HCT116 (cell line): ENCODE measurements around the gene CATSPERE. TPM values are rescaled to one million over a fixed set of nuclear protein-coding genes. Genes with fewer than 3 reads are reported as not detected.
"Not testable (repeated sequence)": the region's sequence is repeated elsewhere in the genome, so short reads cannot be mapped to it uniquely, and the experiment has no call there.

Source experiments
- ATAC-seq: fragments of 200-7000 bp; cut with Tn5 transposase; 2 replicates; pipeline ENCODE4 v1.9.1; 2020; ENCODE audit warnings: mild to moderate bottlenecking, moderate library complexity
- BruUV-seq: library from RNA; stranded (reverse); fragments of 400-500 nt; replicated peaks from 2 replicates; lab custom pipeline; 2021; lab: Mats Ljungman, UMichigan
- CTCF ChIA-PET: fragments of 300-600 bp; sonication (Branson Sonifier 250); formaldehyde crosslinking; loops from one replicate; lab custom pipeline; 2021; ENCODE audit warnings: antibody characterized with exemption; lab: Charles Lee
- POLR2A ChIA-PET: fragments of 300-600, 350-600 bp; sonication (Branson Sonifier 250); formaldehyde crosslinking; loops from one replicate; lab custom pipeline; 2021; ENCODE audit warnings: antibody characterized with exemption; lab: Charles Lee
- RAD21 ChIA-PET, 2 experiments: fragments of 300-600 bp; sonication (Branson Sonifier 250); formaldehyde crosslinking; loops; one replicate each; lab custom pipeline; 2023; ENCODE audit warnings: low total read pairs in 2 of 2; ENCODE audit not compliant: uncharacterized antibody in 2 of 2, unreplicated experiment in 2 of 2, low non-redundant PET in 1 of 2; lab: Charles Lee
- DNase-seq: peaks from one replicate; pipeline ENCODE4 v3.0.0-alpha.2; 2010; ENCODE audit warnings: low read depth, low spot score
- H2AFZ ChIP-seq: fragments of 200-600 bp; shearing (Covaris generic), sonication (generic); 2 replicates; pipeline ENCODE4 v1.6.1; 2017; ENCODE audit warnings: low read depth, mixed run types, mixed read lengths, antibody characterized with exemption, low read length; ENCODE audit not compliant: poor library complexity, severe bottlenecking
- H3K27ac ChIP-seq: 2 replicates; pipeline ENCODE4 v1.5.1; 2012; ENCODE audit warnings: low read depth, low read length
- H3K27me3 ChIP-seq: fragments of 200-600 bp; sonication (generic); 2 replicates; pipeline ENCODE4 v1.6.1; 2016; ENCODE audit warnings: mixed run types, low read length, mixed read lengths; ENCODE audit not compliant: insufficient read depth
- H3K36me3 ChIP-seq, 2 experiments: fragments of 200-500 bp in 1 of 2; fragments of 200-600 bp in 1 of 2; sonication (Bioruptor generic) in 1 of 2; sonication (generic) in 1 of 2; 2 replicates each; pipeline versions ENCODE4 v1.5.1 to v1.6.1; 2014 to 2016; ENCODE audit warnings: low read length in 2 of 2, inconsistent platforms in 1 of 2, mixed read lengths in 1 of 2, mixed run types in 1 of 2; ENCODE audit not compliant: insufficient read depth in 2 of 2, control insufficient read depth in 1 of 2
- H3K4me1 ChIP-seq, 2 experiments: fragments of 200-600 bp in 1 of 2; sonication (generic) in 1 of 2; 2 replicates each; pipeline versions ENCODE4 v1.5.1 to v1.6.1; 2012 to 2017; ENCODE audit warnings: low read length in 2 of 2, inconsistent platforms in 1 of 2, mild to moderate bottlenecking in 1 of 2, mixed read lengths in 1 of 2, mixed run types in 1 of 2, moderate library complexity in 1 of 2; ENCODE audit not compliant: insufficient read depth in 2 of 2, control insufficient read depth in 1 of 2
- H3K4me2 ChIP-seq: fragments of 200-600 bp; sonication (generic); 2 replicates; pipeline ENCODE4 v1.6.1; 2017; ENCODE audit warnings: mixed run types, low read length, mixed read lengths
- H3K4me3 ChIP-seq, 2 experiments: fragments of 200-600 bp in 1 of 2; sonication (generic) in 1 of 2; replicated peaks in 1 of 2; 2 replicates each; pipeline ENCODE4 v1.5.1; 2011 to 2016; ENCODE audit warnings: low read length in 2 of 2, control low read depth in 1 of 2, low read depth in 1 of 2, mild to moderate bottlenecking in 1 of 2, mixed read lengths in 1 of 2, mixed run types in 1 of 2
- H3K79me2 ChIP-seq: fragments of 200-600 bp; sonication (generic); 2 replicates; pipeline ENCODE4 v1.6.1; 2017; ENCODE audit warnings: mild to moderate bottlenecking, mixed run types, low read length, moderate library complexity, mixed read lengths; ENCODE audit not compliant: insufficient read depth
- H3K9ac ChIP-seq: fragments of 200-600 bp; sonication (generic); 2 replicates; pipeline ENCODE4 v1.6.1; 2016; ENCODE audit warnings: low read length, mixed read lengths
- H3K9me2 ChIP-seq: fragments of 200-600 bp; sonication (generic), shearing (Covaris generic); 2 replicates; pipeline ENCODE4 v1.6.1; 2017; ENCODE audit warnings: mixed run types, mild to moderate bottlenecking, moderate library complexity; ENCODE audit not compliant: insufficient read depth
- H3K9me3 ChIP-seq, 2 experiments: fragments of 200-500 bp in 1 of 2; fragments of 200-600 bp in 1 of 2; sonication (Bioruptor generic) in 1 of 2; sonication (generic) in 1 of 2; 2 replicates each; pipeline ENCODE4 v1.6.1; 2014 to 2017; ENCODE audit warnings: low read length in 2 of 2, mixed read lengths in 2 of 2, inconsistent platforms in 1 of 2, low read depth in 1 of 2, mild to moderate bottlenecking in 1 of 2, mixed run types in 1 of 2, moderate library complexity in 1 of 2; ENCODE audit not compliant: control insufficient read depth in 1 of 2, insufficient read depth in 1 of 2
- H4K20me1 ChIP-seq: fragments of 200-600 bp; sonication (generic), shearing (Covaris generic); 2 replicates; pipeline ENCODE4 v1.6.1; 2017; ENCODE audit warnings: mixed run types, mild to moderate bottlenecking, moderate library complexity; ENCODE audit not compliant: insufficient read depth
- RAD21 ChIP-seq: IDR thresholded peaks from 2 replicates; pipeline ENCODE4 v1.6.1; 2012; ENCODE audit warnings: low read depth, mild to moderate bottlenecking
- intact Hi-C: fragments of 100-400 bp; cut with micrococcal nuclease; formaldehyde crosslinking; loops from 2 replicates; pipeline ENCODE4 v1.10.0; 2022
- total RNA-seq: library from RNA; stranded (reverse); gene quantifications from one replicate; pipeline ENCODE4 v1.2.1, GENCODE V29; 2021; ENCODE audit not compliant: unreplicated experiment

Gene CATSPERE
- total RNA-seq, 1 experiment from 2014 or later, result 0.34 TPM

DNA sequence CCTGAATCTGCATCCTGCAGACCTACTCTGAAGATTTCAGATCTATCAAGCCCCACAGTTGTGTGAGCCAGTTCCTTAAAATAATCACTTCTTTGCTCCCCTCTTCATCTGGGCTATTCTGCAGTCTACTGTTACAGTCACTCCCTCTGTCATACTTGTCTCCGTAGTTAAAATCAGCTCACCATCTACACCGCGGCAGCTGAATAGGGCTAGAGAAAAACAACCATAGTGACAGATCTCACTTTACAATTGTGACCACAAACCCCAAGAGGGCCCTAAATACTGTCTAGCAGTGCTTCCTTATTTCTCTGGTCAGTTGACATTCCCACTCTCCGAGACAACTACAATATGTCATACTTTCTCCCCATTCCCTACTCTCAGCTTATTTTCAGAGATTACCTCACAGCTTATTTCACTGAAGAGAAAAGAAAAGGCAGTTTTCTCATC lies 204.7 kb downstream of the CATSPERE start:
- RAD21 ChIA-PET, result no interaction called here
- no TSS peak for BruUV-seq
- DNase-seq (no peak), ATAC-seq (no peak)
- Histone ChIP-seq H3K9ac (no peak overlapping the region), H3K4me1 (no peaks in the 10 kb centered on the region), H4K20me1 (no peaks in the 10 kb centered on the region), H2AFZ (no peak overlapping the region), H3K79me2 (peaks cover 70% of the 10 kb centered on the region), H3K27me3 (no peaks in the 10 kb centered on the region), H3K9me2 (no peaks in the 10 kb centered on the region), H3K36me3 (peaks cover 0 to 4% of the 10 kb centered on the region in 2 experiments; a peak in 1 of 4 replicates), H3K9me3 (no peaks in the 10 kb centered on the region; a peak in 1 of 4 replicates), H3K4me3 (no peak overlapping the region), H3K4me2 (no peak overlapping the region), H3K27ac (no peak overlapping the region)
- CTCF ChIA-PET, result no interaction called here
- TF ChIP-seq RAD21, result no peak
- intact Hi-C loops, result no loop called here
- POLR2A ChIA-PET, result interaction anchor here (1.1 kb wide), 1 partner anchor 12 kb away, joined by 3 read pairs; no protein-coding TSS in a partner anchor

GRCh38 chr1:244666672-244667418 lies 205.8 kb downstream of the CATSPERE start:
- ATAC-seq, H3K9me3 ChIP-seq, H3K4me3 ChIP-seq, H3K9ac ChIP-seq, H3K27me3 ChIP-seq, DNase-seq, POLR2A ChIA-PET, H4K20me1 ChIP-seq, H3K9me2 ChIP-seq, H3K36me3 ChIP-seq, H3K4me1 ChIP-seq, H3K27ac ChIP-seq, intact Hi-C loops, H2AFZ ChIP-seq, CTCF ChIA-PET, RAD21 ChIA-PET, BruUV-seq, H3K4me2 ChIP-seq: not testable (repeated sequence)
- peaks cover 76% of the 10 kb centered on the region for H3K79me2 ChIP-seq
